ENCODE results near the gene FAM124A.

Gene FAM124A

GRCh38 chr13:51235756-51236490 lies 13.7 kb downstream of the FAM124A start:
- no peak for DNase-seq (ENCODE audit: low spot score)
- TF ChIP-seq, protein P1, sequence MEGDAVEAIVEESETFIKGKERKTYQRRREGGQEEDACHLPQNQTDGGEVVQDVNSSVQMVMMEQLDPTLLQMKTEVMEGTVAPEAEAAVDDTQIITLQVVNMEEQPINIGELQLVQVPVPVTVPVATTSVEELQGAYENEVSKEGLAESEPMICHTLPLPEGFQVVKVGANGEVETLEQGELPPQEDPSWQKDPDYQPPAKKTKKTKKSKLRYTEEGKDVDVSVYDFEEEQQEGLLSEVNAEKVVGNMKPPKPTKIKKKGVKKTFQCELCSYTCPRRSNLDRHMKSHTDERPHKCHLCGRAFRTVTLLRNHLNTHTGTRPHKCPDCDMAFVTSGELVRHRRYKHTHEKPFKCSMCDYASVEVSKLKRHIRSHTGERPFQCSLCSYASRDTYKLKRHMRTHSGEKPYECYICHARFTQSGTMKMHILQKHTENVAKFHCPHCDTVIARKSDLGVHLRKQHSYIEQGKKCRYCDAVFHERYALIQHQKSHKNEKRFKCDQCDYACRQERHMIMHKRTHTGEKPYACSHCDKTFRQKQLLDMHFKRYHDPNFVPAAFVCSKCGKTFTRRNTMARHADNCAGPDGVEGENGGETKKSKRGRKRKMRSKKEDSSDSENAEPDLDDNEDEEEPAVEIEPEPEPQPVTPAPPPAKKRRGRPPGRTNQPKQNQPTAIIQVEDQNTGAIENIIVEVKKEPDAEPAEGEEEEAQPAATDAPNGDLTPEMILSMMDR (conservative IDR thresholded peaks at IDR 0.05; ENCODE audit: low read depth): no peak
- POLR2A ChIA-PET (ENCODE audit: low non-redundant PET): no interaction called here
- CTCF ChIA-PET: interaction anchor here (0.6 kb wide), 1 partner anchor 1187 kb away, joined by 3 read pairs; no protein-coding TSS in a partner anchor
- no peak overlapping the region for H3K27ac ChIP-seq

- CTCF ChIA-PET: interaction anchor here (0.6 kb wide), 1 partner anchor 1187 kb away, joined by 3 read pairs; no protein-coding TSS in a partner anchor
- TF ChIP-seq, protein P1 (conservative IDR thresholded peaks at IDR 0.05; ENCODE audit: low read depth): no peak
- no peak for DNase-seq (ENCODE audit: low spot score)
- POLR2A ChIA-PET (ENCODE audit: low non-redundant PET): no interaction called here
- H3K27ac ChIP-seq: no peak overlapping the region
Observed at GRCh38 chr13:51236491-51236792, 14.2 kb downstream of the FAM124A start.

GRCh38 chr13:51237386-51237785 lies 15.2 kb downstream of the FAM124A start:
- POLR2A ChIA-PET (ENCODE audit: low non-redundant PET): no interaction called here
- CTCF ChIA-PET: interaction anchor here (0.6 to 1.1 kb wide), 3 partner anchors 13 to 98 kb away, joined by 3 to 6 read pairs (median 4); no protein-coding TSS in a partner anchor
- H3K27ac ChIP-seq: no peak overlapping the region
- no peak for DNase-seq (ENCODE audit: low spot score)
- TF ChIP-seq, protein P1 (conservative IDR thresholded peaks at IDR 0.05; ENCODE audit: low read depth): no peak

DNA sequence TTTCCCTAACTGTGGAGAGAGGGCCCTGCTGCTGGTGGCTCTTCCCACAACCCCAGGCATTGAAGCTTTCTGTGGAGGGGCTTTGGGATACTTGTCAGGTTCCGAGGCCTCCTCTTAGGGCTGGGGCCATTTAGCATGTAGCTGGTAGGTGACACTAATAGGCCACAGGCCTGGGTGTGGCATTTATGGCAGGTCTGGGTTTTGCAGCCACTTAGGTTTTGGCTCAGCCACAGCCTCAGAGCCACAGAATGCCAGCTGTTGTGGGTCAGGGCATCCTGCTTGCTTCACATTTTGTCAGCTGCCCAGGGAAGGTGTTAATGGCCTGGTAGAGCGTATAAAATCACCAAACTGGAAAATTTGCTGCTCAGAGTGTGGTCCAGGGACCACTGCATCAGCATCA lies 15.7 kb downstream of the FAM124A start:
- ChIA-PET POLR2A (ENCODE audit: low non-redundant PET) (no interaction called here), CTCF (interaction anchor here (1.1 kb wide), 2 partner anchors 13 to 14 kb away, joined by 3 to 6 read pairs; no protein-coding TSS in a partner anchor)

GRCh38 chr13:51240178-51240577 lies 18.0 kb downstream of the FAM124A start:
- no peak overlapping the region for H3K27ac ChIP-seq
- TF ChIP-seq, protein P1 (conservative IDR thresholded peaks at IDR 0.05; ENCODE audit: low read depth): no peak
- POLR2A ChIA-PET (ENCODE audit: low non-redundant PET): no interaction called here
- CTCF ChIA-PET: no interaction called here
- no peak for DNase-seq (ENCODE audit: low spot score)

More for the DNA sequence above, 15.7 kb downstream of the FAM124A start:
- no peak for DNase-seq (ENCODE audit: low spot score)
- TF ChIP-seq, protein P1 (conservative IDR thresholded peaks at IDR 0.05; ENCODE audit: low read depth): no peak
- no peak overlapping the region for H3K27ac ChIP-seq

DNA sequence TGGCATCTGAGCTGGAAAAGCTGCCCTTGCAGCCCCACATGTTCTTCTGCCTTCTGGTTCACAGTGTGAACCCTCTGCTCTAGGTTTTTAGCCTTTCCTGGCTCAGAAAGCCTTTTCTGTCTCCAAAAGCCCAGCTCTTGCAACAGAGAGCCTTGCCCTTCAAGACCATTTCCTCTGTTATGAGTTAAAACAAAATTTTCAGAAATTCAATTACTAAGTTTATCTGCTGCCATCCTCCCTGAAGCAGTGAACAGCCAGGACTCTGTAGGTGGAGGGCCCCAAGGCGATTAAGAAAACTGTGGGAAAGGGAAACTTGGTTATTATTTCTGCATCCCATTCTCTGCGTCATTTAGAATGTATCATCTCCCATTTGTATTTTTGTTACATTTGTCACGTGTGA lies 18.8 kb downstream of the FAM124A start:
- no peak overlapping the region for H3K27ac ChIP-seq
- ChIA-PET CTCF (no interaction called here), POLR2A (ENCODE audit: low non-redundant PET) (no interaction called here)
- DNase-seq (ENCODE audit: low spot score): no peak
- TF ChIP-seq, protein P1 (conservative IDR thresholded peaks at IDR 0.05; ENCODE audit: low read depth): no peak

Measured in RWPE1 (cell line).